IPS DF 6.9 (cell line): Measurements from ENCODE around the gene ARVCF.
A peak's percentile ranks its signal among the peaks of the same experiment; 100 is the strongest.

Experiments
- DNase-seq: peaks from one replicate; pipeline ENCODE4 v3.0.0-alpha.2; 2013; ENCODE audit warnings: low read depth, low spot score
- H3K27ac ChIP-seq: one replicate; pipeline ENCODE4 v1.5.1; 2013; ENCODE audit warnings: low read length, control low read depth
- H3K27me3 ChIP-seq: 2 replicates; pipeline ENCODE4 v1.6.1; 2013; ENCODE audit warnings: mild to moderate bottlenecking, low read length; ENCODE audit not compliant: control insufficient read depth, insufficient read depth
- H3K36me3 ChIP-seq: 2 replicates; pipeline ENCODE4 v1.6.1; 2013; ENCODE audit warnings: low read length; ENCODE audit not compliant: control insufficient read depth, insufficient read depth
- H3K4me1 ChIP-seq: 2 replicates; pipeline ENCODE4 v1.6.1; 2013; ENCODE audit warnings: low read length; ENCODE audit not compliant: control insufficient read depth, insufficient read depth
- H3K4me3 ChIP-seq: 2 replicates; pipeline ENCODE4 v1.5.1; 2013; ENCODE audit warnings: mild to moderate bottlenecking, low read length
- H3K9me3 ChIP-seq: 2 replicates; pipeline ENCODE4 v1.6.1; 2013; ENCODE audit warnings: low read length, inconsistent platforms; ENCODE audit not compliant: control insufficient read depth, insufficient read depth
- WGBS: extraction: QIAGEN DNeasy Blood & Tissue Kit; methylation state at CpG from one replicate; pipeline ENCODE4 v1.1.7; 2013; ENCODE audit warnings: mixed read lengths, missing lambda C conversion rate; ENCODE audit not compliant: insufficient read length, insufficient coverage; 5-methylcytosine and 5-hydroxymethylcytosine counted together

Gene ARVCF

GRCh38 chr22:19970479-19971275 lies 45.9 kb downstream of the ARVCF start:
- H3K9me3 ChIP-seq = no peaks in the 10 kb centered on the region
- H3K4me1 ChIP-seq = peaks cover 9% of the 10 kb centered on the region
- DNase-seq = peak; percentile 54
- no peaks in the 10 kb centered on the region for H3K27me3 ChIP-seq
- H3K4me3 ChIP-seq = no peak overlapping the region
- H3K36me3 ChIP-seq = peaks cover 21% of the 10 kb centered on the region
- WGBS = no CpG with 5 or more reads among the region's 25 CpGs
- H3K27ac ChIP-seq = no peak overlapping the region

DNA sequence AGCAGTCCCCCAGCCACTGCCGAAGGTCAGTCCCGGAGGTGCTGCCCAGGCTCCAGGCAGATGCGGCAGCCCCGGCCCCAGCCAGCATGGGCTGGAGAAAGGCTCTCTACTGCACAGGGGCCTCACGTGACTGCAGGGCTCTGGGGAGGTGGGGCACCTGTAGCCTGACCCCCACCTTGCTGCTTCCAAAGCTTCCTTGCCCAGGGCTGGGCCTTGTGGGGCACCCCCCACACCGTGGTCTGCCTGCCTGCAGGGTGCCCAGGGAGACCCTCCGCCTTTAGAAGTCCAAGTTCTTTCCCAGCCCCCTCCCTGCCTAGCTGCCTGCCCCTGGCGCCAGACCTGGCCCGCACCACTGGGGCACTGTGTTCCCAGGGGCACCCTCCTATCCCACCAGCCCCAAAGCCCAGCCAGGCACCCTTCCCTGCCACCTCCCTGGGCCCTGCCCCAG lies 46.6 kb downstream of the ARVCF start:
- no peak overlapping the region for H3K4me3 ChIP-seq
- DNase-seq = no peak
- H3K27me3 ChIP-seq = no peaks in the 10 kb centered on the region
- H3K27ac ChIP-seq = no peak overlapping the region
- no CpG with 5 or more reads among the region's 9 CpGs for whole genome bisulfite sequencing
- H3K4me1 ChIP-seq = peaks cover 3% of the 10 kb centered on the region; the same call in 1 of the 2 replicates
- H3K36me3 ChIP-seq = peaks cover 21% of the 10 kb centered on the region
- H3K9me3 ChIP-seq = no peaks in the 10 kb centered on the region

- Histone ChIP-seq H3K9me3 (no peaks in the 10 kb centered on the region), H3K4me1 (no peaks in the 10 kb centered on the region), H3K27ac (no peak overlapping the region), H3K27me3 (no peaks in the 10 kb centered on the region), H3K4me3 (no peak overlapping the region), H3K36me3 (peaks cover 21% of the 10 kb centered on the region)
- WGBS = no CpG with 5 or more reads among the region's 11 CpGs
- no peak for DNase-seq
Measured at GRCh38 chr22:19969141-19969928, 47.3 kb downstream of the ARVCF start.

GRCh38 chr22:19968450-19968891 lies 48.2 kb downstream of the ARVCF start:
- Histone ChIP-seq H3K27me3 (no peaks in the 10 kb centered on the region), H3K4me3 (no peak overlapping the region), H3K36me3 (peaks cover 18% of the 10 kb centered on the region), H3K9me3 (no peaks in the 10 kb centered on the region), H3K27ac (no peak overlapping the region), H3K4me1 (peaks cover 3% of the 10 kb centered on the region)
- no peak for DNase-seq
- no CpG with 5 or more reads among the region's 18 CpGs for WGBS

GRCh38 chr22:19967850-19968449 lies 48.7 kb downstream of the ARVCF start:
- no peaks in the 10 kb centered on the region for H3K9me3 ChIP-seq
- WGBS = no CpG with 5 or more reads among the region's 7 CpGs

GRCh38 chr22:19966908-19967750 lies 49.5 kb downstream of the ARVCF start:
- no peaks in the 10 kb centered on the region for H3K27me3 ChIP-seq
- no peaks in the 10 kb centered on the region for H3K9me3 ChIP-seq
- DNase-seq = no peak
- H3K4me1 ChIP-seq = peaks cover 10% of the 10 kb centered on the region
- no peak overlapping the region for H3K4me3 ChIP-seq
- peaks cover 12% of the 10 kb centered on the region for H3K36me3 ChIP-seq
- WGBS = no CpG with 5 or more reads among the region's 20 CpGs
- no peak overlapping the region for H3K27ac ChIP-seq

More at GRCh38 chr22:19967850-19968449, 48.7 kb downstream of the ARVCF start:
- H3K27me3 ChIP-seq = no peaks in the 10 kb centered on the region
- peaks cover 15% of the 10 kb centered on the region for H3K36me3 ChIP-seq
- H3K4me3 ChIP-seq = no peak overlapping the region
- H3K27ac ChIP-seq = no peak overlapping the region
- DNase-seq = no peak
- H3K4me1 ChIP-seq = peaks cover 7% of the 10 kb centered on the region

GRCh38 chr22:19965771-19966709 lies 50.6 kb downstream of the ARVCF start:
- H3K4me1 ChIP-seq = peaks cover 10% of the 10 kb centered on the region
- no peak overlapping the region for H3K27ac ChIP-seq
- H3K27me3 ChIP-seq = no peaks in the 10 kb centered on the region
- DNase-seq = no peak
- no peaks in the 10 kb centered on the region for H3K9me3 ChIP-seq
- no CpG with 5 or more reads among the region's 10 CpGs for WGBS
- no peak overlapping the region for H3K4me3 ChIP-seq
- H3K36me3 ChIP-seq = peaks cover 7% of the 10 kb centered on the region

DNA sequence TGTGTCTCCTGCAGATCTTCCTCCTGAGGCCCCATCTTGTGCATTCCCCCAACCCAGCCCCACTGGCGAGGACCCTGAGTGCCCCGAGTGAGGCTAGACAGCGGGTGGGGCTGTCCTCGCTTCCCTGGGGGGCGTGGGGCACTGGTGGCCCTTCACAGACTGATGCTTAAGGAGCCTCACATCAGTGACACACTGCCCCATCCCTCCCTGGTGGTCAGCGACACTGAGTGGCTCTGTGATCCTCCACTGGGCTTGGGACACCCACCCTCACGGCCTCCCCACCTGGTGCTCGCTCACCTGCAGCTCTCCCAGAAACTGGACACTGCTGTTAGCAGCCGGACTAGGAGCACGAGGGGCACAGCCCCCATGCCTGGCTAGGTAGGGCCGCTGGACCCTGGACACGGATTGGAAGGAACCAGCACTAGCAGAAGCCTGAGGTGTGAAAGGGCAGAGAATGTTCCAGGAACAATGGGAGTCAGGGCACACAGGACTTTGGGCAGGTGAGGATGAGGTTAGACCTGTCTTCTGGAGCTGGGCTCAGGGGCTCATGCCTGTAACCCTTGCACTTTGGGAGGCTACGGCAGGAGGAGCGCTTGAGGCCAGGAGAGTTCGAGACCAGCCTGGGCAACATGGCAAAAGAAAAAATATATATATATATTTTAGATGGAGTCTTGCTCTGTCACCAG lies 51.8 kb downstream of the ARVCF start:
- Histone ChIP-seq H3K27me3 (no peaks in the 10 kb centered on the region), H3K27ac (no peak overlapping the region), H3K9me3 (no peaks in the 10 kb centered on the region), H3K4me3 (no peak overlapping the region), H3K36me3 (peaks cover 3% of the 10 kb centered on the region; the same call in 1 of the 2 replicates), H3K4me1 (peaks cover 10% of the 10 kb centered on the region)
- DNase-seq = no peak
- no CpG with 5 or more reads among the region's 15 CpGs for WGBS
